ENCODE measurements around the gene BHLHE23.

Gene BHLHE23

DNA sequence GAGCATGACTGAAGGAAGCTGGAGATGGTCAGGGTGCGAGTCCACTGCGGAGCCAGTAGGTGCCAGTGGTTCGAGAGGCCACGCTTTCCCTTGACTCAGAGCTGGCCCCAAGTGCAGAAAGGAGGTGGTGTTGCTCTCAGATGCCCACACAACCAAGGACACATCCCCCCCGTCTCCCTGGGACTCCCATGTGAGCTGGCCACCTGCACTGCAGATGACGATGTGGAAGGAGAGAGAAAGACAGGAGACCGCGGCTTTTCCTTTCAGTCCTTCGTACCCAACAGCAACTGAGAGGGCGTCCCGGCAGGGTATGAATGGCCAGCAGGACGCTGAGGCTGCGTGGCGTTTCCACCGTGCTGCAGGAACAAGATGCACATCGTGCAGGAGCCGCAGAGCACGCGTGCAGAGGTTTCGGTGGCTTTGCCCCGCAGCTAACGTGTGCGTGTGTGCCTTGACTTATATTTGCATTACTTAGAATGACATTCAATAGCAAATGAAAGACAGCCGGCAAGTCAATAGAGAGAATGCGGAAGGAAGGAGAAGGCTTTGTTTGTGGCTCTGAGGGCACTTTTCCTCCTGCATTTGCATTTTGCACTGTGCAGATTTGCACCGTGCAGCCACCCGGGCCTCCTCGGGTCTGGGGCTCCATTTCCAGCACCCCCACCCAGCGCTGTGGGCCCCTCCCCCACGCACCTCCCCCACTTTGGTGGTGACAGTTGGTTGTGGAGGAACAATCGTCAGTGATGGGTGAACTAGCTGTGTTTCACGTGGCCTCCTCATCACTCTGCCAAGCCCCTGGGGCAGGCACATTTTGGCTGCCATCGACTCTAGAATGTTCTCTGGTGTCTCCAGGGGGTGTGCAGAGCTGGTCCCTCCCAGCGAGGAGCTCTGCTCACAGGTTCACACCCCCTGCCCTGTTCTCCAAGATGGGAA lies 26.4 kb upstream of the BHLHE23 start:
- Mint-ChIP-seq H3K27me3 (peaks cover 7% of the 10 kb centered on the region), H3K4me3 (peak overlapping the region; percentile 86), H3K4me1 (peaks cover 7% of the 10 kb centered on the region), H3K36me3 (no peaks in the 10 kb centered on the region), H3K27ac (no peak overlapping the region), H3K9me3 (no peaks in the 10 kb centered on the region)

DNA sequence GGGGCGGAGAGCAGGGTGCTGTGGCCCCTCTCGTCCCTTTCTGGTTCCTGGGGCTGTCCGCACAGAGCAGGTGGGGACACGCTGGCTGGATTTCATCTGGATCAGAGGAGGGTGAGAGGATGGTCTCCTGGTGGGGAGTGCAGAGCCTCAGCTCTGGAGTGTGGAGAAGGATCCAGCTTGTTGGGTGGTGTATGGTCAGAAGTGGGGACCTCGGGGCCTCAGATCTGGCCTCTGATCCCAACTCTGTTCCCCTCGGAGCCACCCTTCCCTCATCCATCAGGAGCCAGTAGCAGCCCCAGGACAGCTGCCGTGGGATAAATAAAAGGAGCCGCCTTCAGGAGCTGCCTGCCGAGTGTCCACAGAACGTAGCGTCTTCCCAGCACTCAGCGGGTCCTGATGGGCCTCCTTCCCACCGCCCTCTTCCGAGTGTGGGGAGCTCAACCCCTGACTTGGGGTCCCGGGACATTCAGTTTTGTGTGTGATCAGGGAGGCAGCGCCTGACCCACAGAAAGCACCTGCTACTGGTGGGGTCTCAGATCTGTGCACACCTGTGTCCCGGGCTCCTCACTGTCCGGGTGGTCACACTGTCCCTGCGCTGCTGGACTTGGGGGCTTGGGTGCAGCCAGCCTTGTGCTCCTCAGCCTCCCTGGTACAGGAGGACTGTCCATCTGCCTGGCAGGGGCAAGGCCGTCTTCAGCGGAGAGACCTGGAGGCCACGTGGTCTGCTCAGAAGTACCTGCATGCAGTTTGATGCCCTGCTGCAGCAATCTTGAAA lies 25.4 kb upstream of the BHLHE23 start:
- no peaks in the 10 kb centered on the region for H3K36me3 Mint-ChIP-seq
- H3K4me3 Mint-ChIP-seq: peak overlapping the region; percentile 86
- no peak overlapping the region for H3K27ac Mint-ChIP-seq
- no peaks in the 10 kb centered on the region for H3K9me3 Mint-ChIP-seq
- peaks cover 7% of the 10 kb centered on the region for H3K4me1 Mint-ChIP-seq
- H3K27me3 Mint-ChIP-seq: peaks cover 14% of the 10 kb centered on the region

DNA sequence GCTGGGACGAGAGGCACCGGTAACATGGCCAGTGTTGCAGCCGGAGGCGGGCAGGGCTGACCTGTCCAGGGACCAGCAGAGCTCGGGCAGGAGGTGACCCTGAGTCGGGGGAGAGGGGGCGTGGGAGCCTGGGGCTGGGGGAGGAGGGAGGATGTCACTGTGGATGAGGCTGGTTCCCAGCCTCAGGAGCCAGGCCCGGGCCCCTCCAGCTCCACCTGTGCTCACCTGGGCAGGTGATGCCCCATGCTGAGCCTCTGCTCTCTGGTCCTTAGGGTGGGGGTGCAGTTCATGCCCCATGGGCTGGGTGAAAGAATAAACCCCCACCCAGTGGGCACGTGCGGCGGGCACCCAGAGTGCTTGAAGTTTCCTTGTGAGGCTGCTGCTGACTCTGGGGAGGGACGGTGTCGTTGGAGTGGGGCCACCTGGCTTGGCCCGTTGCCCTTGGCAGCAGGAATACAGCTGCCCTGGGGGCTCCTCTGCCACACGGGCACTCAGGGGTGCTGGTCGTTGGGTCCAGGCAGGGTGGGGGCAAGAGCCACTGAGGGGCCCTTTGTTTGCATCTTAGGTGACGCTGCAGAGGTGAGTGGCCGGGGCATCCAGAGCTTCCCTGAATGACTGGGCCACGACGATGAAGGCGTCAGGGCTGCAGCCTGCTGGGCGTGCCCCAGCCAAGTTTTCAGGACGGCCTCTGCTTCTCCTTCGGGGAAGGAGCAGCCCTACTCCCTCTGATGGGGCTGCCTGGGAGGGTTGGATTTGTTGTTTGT lies 24.7 kb upstream of the BHLHE23 start:
- H3K9me3 Mint-ChIP-seq: no peaks in the 10 kb centered on the region
- no peaks in the 10 kb centered on the region for H3K36me3 Mint-ChIP-seq
- no peak overlapping the region for H3K27ac Mint-ChIP-seq
- H3K27me3 Mint-ChIP-seq: peaks cover 12% of the 10 kb centered on the region
- H3K4me1 Mint-ChIP-seq: peaks cover 7% of the 10 kb centered on the region
- no peak overlapping the region for H3K4me3 Mint-ChIP-seq

DNA sequence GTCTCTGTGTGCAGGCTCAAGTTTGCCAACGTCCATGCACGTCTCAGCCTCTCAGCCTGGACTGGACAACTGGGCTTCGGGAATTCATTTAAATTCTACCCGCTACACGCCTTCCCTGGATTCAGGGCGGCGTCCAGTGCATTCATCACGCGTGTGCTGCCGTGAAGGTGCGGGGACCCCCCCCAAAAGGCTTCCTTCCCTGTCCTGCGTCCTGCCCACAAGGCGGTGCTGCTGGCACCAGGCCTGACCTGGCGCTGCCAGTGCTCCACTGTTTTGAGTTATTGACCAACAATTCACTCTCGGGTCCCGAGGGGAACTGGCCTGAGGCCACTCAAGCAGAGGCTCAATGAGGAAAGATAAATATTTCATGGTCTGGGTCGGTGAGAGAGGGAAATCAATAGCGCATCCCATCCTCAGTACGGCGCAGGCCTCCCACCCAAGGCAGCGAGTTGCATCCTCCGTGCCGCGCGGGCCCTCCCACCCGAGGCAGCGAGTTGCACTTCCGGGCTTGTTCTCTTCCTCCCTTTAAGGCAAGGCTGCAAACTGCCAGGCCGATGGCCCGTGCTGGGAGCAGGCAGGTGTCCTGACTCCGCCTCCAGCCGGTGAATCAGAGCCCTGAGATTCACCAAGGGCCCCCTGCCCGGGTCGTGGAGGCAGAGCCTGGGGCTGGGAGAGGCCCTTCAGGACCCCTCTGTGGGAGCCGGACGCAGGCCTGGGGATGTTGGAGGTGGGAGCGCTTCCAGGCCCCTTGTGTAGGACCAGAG lies 22.8 kb upstream of the BHLHE23 start:
- Mint-ChIP-seq H3K9me3 (no peaks in the 10 kb centered on the region), H3K36me3 (no peaks in the 10 kb centered on the region), H3K4me1 (peaks cover 7% of the 10 kb centered on the region), H3K4me3 (no peak overlapping the region), H3K27ac (no peak overlapping the region), H3K27me3 (peaks cover 13% of the 10 kb centered on the region)

DNA sequence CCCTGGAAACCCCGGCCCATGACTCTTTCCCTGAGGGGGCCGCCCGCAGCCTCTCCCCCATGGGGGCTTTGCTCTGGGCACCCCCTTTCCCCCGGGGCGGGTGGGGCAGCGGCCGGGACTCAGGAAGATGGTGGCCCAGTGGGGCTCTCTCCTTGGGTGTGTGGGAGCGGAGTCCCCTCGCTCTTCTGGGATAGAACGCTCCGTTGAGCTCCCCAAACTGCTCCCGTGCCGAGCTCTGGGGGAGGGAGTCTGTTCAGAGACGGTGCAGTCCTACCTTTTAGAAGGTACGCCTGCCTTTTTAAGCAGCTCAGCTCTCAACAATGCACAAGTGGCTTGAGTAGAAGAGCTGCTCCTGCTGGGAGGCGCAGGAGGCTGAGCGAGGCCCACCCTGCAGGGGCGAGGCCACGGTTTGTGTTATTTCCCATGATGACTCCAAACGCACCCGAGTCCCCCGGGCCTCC lies 21.7 kb upstream of the BHLHE23 start:
- Mint-ChIP-seq H3K9me3 (no peaks in the 10 kb centered on the region), H3K27me3 (peaks cover 13% of the 10 kb centered on the region), H3K36me3 (no peaks in the 10 kb centered on the region), H3K4me1 (peaks cover 7% of the 10 kb centered on the region), H3K4me3 (no peak overlapping the region), H3K27ac (no peak overlapping the region)

DNA sequence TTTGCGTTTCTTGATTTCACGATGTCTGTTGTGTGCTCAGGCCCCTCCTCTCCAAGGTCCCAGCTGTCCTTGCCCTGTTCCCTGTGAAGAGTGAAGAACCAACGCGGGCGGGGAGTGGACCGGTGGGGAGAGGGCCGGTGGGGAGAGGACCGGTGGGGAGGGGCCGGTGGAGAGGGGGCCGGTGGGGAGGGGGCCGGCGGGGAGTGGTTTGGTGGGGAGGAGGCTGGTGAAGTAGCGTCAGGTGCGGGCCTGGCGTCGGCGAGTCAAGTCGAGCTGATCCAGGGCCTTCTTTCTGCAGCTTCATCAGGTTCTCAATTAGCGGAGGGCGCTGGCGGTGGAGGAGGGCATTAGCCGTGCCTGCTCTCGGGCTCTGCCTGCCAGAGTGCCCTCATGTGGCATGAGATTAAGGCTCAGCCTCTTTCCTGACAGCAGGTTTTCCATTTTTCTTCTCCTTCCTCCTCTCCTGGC lies 21.2 kb upstream of the BHLHE23 start:
- Mint-ChIP-seq H3K27me3 (peaks cover 11% of the 10 kb centered on the region), H3K4me3 (no peak overlapping the region), H3K9me3 (no peaks in the 10 kb centered on the region), H3K36me3 (no peaks in the 10 kb centered on the region), H3K27ac (no peak overlapping the region), H3K4me1 (peaks cover 4% of the 10 kb centered on the region)

DNA sequence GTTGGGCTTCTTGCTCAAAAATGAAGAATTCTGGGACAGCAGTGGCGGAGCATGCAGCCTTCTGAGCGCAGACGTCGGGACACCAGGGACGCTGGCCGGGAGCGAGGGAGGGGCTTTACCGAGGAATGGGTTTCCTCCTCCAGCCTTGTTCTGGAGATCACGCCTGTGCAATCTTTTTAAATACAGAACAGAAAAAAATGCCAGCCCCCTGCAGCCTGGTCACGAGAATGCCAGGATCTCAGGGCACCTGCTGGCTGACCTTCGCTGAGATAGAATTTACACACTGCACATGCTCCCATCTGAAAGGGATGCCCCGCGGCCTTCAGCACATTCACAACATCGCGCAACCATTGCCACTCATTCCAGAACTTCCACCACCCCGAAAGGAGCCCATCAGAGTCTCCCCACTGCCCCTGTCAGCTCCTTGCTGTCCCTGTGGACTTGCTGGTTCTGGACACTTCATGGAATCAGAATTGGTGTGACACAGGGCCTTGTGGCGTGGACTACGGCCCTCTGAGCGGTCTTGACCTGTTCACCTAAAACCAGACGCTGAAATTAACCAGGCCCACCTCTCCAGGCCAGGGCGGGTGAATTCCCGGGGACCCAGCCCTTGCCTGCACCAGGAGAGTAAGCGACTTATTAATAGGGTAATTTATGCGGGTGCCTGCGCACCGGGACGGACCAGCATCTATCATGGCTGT lies 20.6 kb upstream of the BHLHE23 start:
- H3K27me3 Mint-ChIP-seq: peaks cover 8% of the 10 kb centered on the region
- no peak overlapping the region for H3K4me3 Mint-ChIP-seq
- H3K4me1 Mint-ChIP-seq: no peaks in the 10 kb centered on the region
- no peaks in the 10 kb centered on the region for H3K36me3 Mint-ChIP-seq
- H3K27ac Mint-ChIP-seq: no peak overlapping the region
- H3K9me3 Mint-ChIP-seq: no peaks in the 10 kb centered on the region

DNA sequence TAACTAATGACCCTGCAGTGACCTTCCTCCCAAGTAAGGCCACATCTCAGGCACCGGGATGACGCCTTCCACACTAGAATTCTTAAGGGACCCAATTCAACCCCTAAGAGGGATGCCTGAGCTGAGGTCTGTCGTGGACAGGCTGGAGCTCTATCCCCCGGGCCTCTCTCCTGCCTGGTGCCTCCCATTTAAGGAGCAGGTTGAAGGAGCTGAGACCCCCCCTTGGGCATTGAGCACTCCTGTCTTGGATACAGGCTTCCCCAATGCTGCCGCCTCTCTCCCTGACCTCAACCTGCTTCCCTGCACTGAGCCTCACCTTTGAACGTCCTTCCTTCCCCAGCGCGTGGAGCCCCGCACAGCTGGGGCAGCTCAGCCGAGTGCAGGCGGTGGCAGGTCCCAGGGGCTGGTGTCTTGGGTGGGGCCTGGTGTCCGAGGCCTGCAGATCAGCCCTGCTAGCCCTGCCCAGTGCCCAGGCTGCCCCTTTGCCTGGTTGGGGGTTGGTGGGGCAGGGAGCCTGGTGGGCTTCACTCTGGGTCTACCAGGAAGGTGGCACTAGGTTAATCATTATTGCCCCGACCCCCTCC lies 19.9 kb upstream of the BHLHE23 start:
- H3K27me3 Mint-ChIP-seq: peaks cover 8% of the 10 kb centered on the region
- H3K4me3 Mint-ChIP-seq: no peak overlapping the region
- H3K27ac Mint-ChIP-seq: no peak overlapping the region
- H3K9me3 Mint-ChIP-seq: no peaks in the 10 kb centered on the region
- H3K36me3 Mint-ChIP-seq: no peaks in the 10 kb centered on the region
- H3K4me1 Mint-ChIP-seq: no peaks in the 10 kb centered on the region

DNA sequence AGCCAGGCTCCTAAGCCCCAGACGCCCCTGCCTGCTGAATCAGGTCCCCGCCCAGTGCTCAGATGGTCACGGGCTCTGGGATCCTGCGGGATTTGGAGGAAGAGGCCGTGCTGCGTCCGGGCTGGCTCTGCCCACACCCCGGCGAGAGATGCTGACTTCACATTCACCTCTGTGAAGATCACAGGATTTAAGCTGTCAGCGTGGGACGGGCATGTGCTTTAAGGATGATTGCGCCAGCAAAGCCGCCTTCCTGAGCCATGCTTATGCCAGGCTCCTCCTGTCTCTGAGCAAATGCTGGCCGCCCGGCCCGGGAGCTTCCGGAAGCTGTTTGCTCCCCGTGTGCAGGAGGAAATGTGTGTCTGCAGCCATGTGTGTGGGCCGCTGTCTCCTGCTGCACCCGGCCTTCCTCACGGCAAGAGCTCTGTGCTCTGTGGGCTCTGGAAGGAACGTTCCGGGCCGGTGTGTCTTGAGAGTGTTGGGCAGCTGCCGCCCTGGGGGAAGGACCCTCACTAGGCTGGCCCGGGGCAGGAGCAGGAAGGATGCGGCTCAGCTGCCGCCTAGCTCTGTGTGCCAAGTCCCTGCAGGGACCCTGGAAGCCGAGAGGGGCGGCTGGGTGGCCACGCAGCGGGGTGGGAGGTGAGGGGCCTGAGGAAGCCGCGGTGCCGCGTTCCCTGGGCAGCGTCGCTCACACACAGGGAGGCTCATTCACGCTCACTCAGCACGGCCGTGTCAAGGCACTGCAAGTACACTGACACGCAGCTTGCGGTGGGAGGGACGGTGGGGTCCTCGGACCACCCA lies 19.0 kb upstream of the BHLHE23 start:
- Mint-ChIP-seq H3K4me3 (peak overlapping the region; percentile 65), H3K36me3 (no peaks in the 10 kb centered on the region), H3K27me3 (peaks cover 8% of the 10 kb centered on the region), H3K27ac (no peak overlapping the region), H3K4me1 (no peaks in the 10 kb centered on the region), H3K9me3 (no peaks in the 10 kb centered on the region)

DNA sequence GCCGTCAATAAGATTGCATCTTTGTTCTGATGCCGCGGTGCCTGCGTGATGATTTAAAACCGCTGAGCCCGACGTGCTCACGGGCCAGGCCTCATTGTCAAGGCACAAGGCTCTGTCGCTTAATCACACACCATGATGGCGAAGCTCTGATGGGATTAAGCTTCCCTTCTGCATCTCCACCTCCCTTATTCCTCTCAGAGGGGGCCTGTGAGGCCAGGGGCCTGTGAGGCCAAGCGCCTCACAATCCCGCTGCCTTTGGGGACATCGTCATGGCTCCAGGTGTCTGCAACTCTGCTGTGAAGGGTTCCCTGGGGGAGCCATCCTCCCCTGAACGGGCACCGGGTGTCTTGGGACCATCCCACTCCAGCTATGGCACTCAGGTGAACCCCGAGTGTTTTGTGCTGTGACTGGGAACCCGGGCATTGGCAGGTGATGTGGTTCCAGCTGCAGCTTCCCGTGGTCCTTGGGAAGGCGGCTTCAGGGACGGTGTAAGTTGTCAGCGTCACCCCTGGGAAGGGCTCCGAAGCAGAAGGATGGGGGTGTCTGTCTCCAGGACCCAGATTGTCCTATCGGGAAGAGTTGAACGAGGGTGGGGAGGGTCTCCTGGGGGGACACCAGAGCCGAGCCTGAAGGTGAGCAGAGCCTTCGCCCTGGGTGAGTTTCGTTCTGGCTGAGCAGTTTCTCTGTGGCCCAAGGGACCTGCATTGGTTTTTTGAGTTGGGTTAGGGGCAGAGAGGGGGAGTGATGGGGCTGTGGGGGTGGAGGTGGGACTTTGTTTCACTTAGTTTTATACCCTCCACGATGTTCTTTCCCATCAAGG lies 18.0 kb upstream of the BHLHE23 start:
- no peaks in the 10 kb centered on the region for H3K36me3 Mint-ChIP-seq
- peak overlapping the region; percentile 15 for H3K4me3 Mint-ChIP-seq
- H3K9me3 Mint-ChIP-seq: no peaks in the 10 kb centered on the region
- H3K4me1 Mint-ChIP-seq: no peaks in the 10 kb centered on the region
- peaks cover 8% of the 10 kb centered on the region for H3K27me3 Mint-ChIP-seq
- no peak overlapping the region for H3K27ac Mint-ChIP-seq

DNA sequence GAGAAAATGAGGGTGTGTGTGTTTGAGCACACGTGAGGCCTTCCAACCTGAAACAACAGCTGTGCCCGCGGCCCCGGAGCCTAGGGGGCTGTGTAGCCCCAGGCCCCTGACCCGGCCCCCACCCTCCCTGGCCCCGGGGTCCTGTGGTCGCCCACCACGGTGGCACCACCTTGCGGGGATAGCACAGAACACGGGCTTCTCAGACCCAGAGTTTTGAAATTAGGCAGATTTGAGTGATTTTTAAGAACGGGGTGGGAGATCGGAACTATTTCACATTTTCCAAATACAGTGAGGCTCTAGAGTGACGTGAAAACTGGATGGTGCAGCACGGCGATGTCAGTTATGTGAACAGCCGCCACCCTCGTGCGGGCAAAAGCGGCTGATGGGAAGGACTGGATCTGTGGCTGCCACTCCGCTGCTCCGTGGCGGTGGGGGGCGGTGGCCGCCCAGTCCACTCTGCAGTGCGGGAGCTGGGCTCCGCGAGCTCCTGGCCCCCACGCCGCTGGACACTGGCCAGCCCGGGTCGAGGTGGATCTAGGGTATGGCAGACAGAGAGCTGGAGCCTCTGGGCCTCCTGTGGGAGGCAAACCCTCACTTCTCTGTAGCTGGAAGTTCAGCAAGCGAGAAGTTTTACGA lies 17.3 kb upstream of the BHLHE23 start:
- Mint-ChIP-seq H3K27ac (no peak overlapping the region), H3K4me1 (no peaks in the 10 kb centered on the region), H3K4me3 (no peak overlapping the region), H3K36me3 (no peaks in the 10 kb centered on the region), H3K27me3 (peaks cover 11% of the 10 kb centered on the region), H3K9me3 (no peaks in the 10 kb centered on the region)

DNA sequence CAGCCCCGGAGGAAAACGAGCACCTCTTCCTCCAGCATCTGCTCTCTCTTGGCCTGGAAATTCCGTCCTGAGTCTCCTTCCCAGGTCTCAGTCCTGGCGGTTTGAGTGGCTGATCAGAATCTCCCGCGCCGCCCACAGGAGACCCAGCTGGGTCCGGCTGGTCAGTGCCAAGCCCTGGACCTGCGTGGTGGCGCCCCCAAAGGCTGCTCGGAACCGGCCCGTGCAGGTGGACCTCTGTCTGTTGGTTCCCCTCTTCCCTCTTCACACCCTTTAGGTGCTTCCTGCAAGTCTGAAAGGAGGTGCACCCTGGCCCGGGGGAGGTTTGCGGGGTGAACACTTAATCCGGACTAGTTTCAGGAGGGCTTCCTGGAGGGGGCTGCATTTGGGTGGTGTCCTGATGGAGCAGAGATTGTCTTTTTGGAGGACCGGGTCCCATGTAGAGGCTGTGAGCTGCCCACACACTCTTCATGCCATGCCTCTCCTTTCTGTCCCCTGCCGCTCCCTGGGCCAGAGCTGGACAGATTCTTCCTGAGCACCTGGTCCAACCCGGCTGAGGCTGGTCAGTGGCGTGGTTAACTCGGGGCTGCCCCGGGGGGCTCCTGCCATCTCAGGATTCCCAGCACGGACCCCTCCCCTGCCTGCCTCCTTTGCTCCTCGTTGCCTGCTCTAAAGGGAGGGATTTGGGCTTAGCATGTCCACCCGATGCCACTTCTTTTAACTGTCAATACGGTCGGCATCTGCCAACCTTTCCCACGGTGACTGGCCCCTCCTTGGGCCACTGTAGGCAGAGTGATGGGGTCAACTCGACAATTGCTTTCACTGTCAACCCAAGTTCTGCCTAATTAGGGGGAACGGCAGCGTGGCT lies 16.5 kb upstream of the BHLHE23 start:
- Mint-ChIP-seq H3K4me3 (no peak overlapping the region), H3K36me3 (no peaks in the 10 kb centered on the region), H3K27me3 (peaks cover 14% of the 10 kb centered on the region), H3K9me3 (no peaks in the 10 kb centered on the region), H3K4me1 (no peaks in the 10 kb centered on the region), H3K27ac (no peak overlapping the region)
